Coronary artery (tissue), 2 donors: ENCODE results near the gene AURKA.

Experiments used
- DNase-seq: peaks from one replicate; pipeline ENCODE4 v3.0.0-alpha.2; 2017; ENCODE audit warnings: low spot score
- H3K27ac ChIP-seq, 2 donors: fragments of 200-600 bp; sonication (generic); one replicate each; pipeline ENCODE4 v1.5.1; 2016 to 2019
- H3K4me3 ChIP-seq: fragments of 200-600 bp; sonication (generic); 2 replicates; pipeline ENCODE4 v1.5.1; 2016; ENCODE audit warnings: mild to moderate bottlenecking, moderate library complexity
- CTCF ChIP-seq: fragments of 200-600 bp; sonication (generic); IDR thresholded peaks from one replicate; pipeline ENCODE4 v1.5.1; 2019; ENCODE audit warnings: antibody characterized with exemption

AURKA gene

GRCh38 chr20:56428410-56428809 is 36.4 kb upstream of the AURKA start:
- Histone ChIP-seq H3K4me3 (no peak overlapping the region), H3K27ac (no peak overlapping the region)
- no peak for TF ChIP-seq CTCF
- DNase-seq: no peak

GRCh38 chr20:56427797-56428196 is 35.8 kb upstream of the AURKA start:
- H3K27ac ChIP-seq: no peak overlapping the region
- H3K4me3 ChIP-seq: no peak overlapping the region
- TF ChIP-seq CTCF: no peak
- DNase-seq: no peak

GRCh38 chr20:56426926-56427325 is 34.9 kb upstream of the AURKA start:
- H3K4me3 ChIP-seq: no peak overlapping the region
- no peak for DNase-seq
- no peak overlapping the region for H3K27ac ChIP-seq
- TF ChIP-seq CTCF: no peak

- no peak overlapping the region for H3K27ac ChIP-seq
- no peak overlapping the region for H3K4me3 ChIP-seq
- DNase-seq: no peak
- no peak for TF ChIP-seq CTCF
These were observed 34.0 kb upstream of the AURKA start for GRCh38 chr20:56426026-56426425.

- Histone ChIP-seq H3K4me3 (no peak overlapping the region), H3K27ac (no peak overlapping the region)
- no peak for DNase-seq
- no peak for TF ChIP-seq CTCF
These were observed 32.9 kb upstream of the AURKA start for GRCh38 chr20:56424931-56425330.

- no peak for TF ChIP-seq CTCF
- no peak overlapping the region for H3K4me3 ChIP-seq
- H3K27ac ChIP-seq: no peak overlapping the region
These were observed 31.9 kb upstream of the AURKA start for GRCh38 chr20:56423886-56424285.

GRCh38 chr20:56423211-56423610 is 31.2 kb upstream of the AURKA start:
- Histone ChIP-seq H3K4me3 (no peak overlapping the region), H3K27ac (peak overlapping the region in 1 of 2 donors; percentile 13)
- no peak for DNase-seq
- TF ChIP-seq CTCF: no peak

More at GRCh38 chr20:56423886-56424285, 31.9 kb upstream of the AURKA start:
- DNase-seq: no peak
